ENCODE measurements around the gene SELENOM.
"Not testable (repeated sequence)": the region's sequence is repeated elsewhere in the genome, so short reads cannot be mapped to it uniquely, and the experiment has no call there.

SELENOM gene

DNA sequence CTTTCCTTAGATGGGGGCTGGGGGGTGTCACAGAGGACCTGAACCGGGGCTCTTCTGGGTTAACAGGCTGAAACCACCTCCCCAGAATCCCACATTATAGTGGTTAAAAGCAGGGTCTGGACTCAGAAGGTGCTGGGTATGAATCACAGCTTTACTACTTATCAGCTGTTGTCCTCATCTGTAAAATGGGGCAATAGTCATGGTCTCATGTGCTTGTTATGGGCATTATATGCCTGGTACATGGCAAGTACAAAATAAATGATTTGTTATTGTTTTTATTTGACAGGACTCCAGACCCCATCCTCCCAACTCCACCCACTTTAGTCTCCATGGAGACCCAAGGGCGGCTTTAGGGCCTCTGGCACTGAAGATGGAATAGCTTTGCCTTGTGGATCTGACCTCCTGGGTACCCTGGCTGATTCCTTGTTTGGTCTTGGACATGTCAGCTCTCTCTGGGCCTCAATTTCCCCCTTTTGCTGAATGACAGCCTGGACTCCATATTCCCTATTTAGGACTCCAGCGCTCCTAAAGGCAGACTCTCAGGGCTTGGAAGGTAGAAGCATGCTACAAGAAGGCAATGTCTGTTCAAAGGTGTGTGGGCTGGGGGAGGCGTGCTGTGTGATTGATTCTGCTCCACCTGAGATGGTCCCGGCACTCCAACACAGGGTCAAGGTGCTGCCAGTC, 27.1 kb downstream of the SELENOM start:
- no peak for DNase-seq (ENCODE audit: low read depth in 2 of 3, low spot score in 1 of 3)

DNA sequence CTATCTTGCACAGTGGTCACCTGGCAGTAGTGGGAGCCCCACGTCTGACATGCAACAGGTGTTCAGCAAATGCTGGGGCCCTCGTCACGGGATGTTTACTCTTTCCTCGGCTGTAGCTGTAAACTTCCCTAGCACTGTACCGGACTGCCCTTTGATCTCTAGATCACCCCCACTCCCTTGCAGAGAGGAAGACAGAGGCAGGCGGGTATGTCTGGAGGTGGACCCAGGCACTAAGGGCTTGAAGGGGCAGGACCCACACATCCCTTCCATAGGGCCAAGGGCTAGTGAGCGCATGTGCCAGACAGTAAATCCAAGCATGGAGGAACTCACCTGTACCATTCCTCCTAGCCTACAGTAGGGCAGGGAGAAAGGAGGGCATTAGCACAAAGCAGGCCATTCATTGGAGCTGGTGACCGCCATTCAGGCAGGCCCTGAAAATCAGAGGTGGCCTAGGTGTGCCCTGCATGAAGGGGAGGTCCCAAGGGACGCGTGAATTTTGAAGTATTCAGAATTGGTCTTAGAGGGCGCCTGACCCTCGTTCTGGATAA, 28.2 kb downstream of the SELENOM start:
- no peak for DNase-seq (ENCODE audit: low read depth in 2 of 3, low spot score in 1 of 3)

- DNase-seq (ENCODE audit: low read depth in 2 of 3, low spot score in 1 of 3), result not testable (repeated sequence)
Measured at GRCh38 chr22:31078389-31078788, 29.0 kb downstream of the SELENOM start.

GRCh38 chr22:31077681-31078080, 29.7 kb downstream of the SELENOM start:
- DNase-seq (ENCODE audit: low read depth in 2 of 3, low spot score in 1 of 3), result no peak

DNA sequence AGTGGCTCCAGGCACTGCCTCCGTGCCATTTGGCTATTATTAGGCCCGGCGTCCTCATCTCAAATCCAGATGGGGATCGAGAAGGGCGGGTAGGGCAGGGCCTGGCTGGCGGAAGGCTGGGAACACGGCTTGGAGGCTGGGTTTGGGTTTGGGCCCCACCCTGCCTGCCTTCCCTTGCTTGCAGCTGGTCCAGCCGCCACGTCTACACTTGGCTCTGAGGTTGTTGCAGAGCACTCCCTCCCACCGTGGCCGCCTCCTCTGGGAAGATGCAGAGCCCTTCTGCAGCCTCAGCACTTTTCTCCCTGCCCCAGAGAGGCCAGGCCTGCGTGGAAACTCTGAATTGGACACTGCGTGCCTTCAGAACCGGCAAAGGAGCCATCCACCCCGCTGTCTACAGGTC, 31.4 kb downstream of the SELENOM start:
- no peak for DNase-seq (ENCODE audit: low read depth in 2 of 3, low spot score in 1 of 3)

DNA sequence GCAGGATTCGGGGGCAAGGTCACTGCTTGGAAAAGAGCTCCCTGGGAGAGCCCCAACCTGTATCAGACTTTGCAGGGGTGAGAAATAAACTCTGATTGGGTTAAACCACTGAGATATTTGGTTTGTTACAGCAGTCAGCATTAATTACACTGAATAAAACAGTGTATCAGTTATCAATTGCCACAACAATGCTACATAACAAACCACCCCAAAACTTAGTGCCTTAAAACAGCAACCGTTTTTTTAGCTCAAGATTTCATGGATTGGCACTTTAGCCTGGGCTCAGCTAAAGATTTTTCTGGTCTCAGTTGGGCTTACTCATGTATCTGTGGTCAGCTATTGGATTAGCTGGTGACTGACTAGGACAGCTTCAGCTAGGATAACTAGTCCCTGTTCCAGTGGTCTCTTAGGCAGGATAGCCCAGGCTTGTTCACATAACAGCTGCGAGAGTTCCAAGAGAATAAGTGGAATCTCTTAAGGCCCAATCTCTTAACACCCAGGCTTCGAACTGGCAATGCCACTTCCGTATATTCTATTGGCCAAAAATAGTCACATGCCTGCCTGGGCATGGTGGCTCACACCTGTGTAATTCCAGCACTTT, 33.7 kb downstream of the SELENOM start:
- not testable (repeated sequence) for DNase-seq (ENCODE audit: low read depth in 2 of 3, low spot score in 1 of 3)

GRCh38 chr22:31073125-31073524, 34.2 kb downstream of the SELENOM start:
- not testable (repeated sequence) for DNase-seq (ENCODE audit: low read depth in 2 of 3, low spot score in 1 of 3)

- DNase-seq (ENCODE audit: low read depth in 2 of 3, low spot score in 1 of 3), result not testable (repeated sequence)
Measured at GRCh38 chr22:31069691-31070314, 37.6 kb downstream of the SELENOM start.

- no peak for DNase-seq (ENCODE audit: low read depth in 2 of 3, low spot score in 1 of 3)
Measured at GRCh38 chr22:31068970-31069369, 38.4 kb downstream of the SELENOM start.

DNA sequence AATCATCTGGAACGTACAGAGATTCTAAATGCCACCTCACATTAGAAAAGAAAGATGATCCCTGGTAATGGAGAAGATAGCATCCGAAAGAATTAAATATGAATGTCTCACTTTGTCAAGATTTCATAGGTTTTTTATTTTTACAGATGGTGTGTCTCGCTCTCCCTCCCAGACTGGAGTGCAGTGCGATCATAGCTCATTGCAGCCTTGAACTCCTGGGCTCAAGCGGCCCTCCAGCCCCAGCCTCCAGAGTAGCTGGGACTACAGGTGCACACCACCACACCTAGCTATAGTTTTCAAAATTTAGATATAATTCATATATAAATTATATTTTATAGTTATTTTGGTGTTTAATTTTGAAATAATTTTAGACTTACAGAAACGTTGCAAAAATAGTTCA, 43.0 kb downstream of the SELENOM start:
- DNase-seq (ENCODE audit: low read depth in 2 of 3, low spot score in 1 of 3), result no peak

DNA sequence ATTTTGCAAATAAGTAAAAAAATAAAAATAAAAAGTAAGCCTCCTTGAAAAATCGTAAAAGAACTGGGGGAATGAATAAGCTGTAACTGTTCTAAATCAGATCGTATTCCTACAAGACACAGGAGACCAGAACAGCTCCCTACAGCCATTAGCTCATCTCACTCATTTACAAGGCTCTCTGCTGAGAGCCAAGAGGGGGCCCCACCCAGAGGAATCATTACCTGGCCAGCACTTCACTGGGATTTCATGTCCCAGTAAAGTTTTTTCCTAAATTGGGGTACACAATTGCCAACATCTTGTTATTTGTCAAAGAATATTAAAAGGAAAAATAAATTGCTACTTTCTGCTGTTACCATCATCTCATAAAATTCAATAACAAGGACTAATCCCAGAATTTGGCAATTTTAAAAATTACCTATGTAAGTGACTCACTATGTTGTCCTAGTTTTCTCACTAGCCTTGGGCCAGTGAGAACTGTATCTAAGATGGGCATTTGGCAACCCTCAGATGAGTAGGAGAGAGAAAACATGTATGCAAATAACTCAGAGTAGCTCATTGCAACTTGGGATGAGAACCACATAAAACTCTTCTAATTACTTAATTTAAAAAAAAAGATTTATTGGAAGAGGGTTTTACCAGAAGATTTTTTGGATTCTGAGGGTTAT, 44.7 kb downstream of the SELENOM start:
- no peak for DNase-seq (ENCODE audit: low read depth in 2 of 3, low spot score in 1 of 3)

DNA sequence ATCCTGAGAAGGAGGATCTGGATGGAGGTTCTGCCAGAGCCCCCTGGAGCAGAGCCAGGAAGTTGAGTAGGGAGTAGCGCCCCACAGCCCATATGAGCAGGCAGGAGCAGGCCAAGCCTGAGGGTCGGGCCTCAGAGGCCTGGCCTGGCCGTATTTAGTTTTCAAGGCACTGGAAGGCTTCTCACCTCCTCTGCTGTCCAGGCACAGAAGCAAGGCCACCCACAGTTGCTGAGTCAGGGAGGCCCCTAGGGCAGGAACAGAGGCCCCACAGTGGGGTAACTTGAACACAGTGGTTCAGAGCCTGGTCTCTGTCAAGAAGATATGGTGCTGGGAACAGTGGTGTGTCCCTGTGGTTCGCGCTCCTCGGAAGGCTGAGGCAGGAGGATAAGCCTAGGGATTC, 47.7 kb downstream of the SELENOM start:
- not testable (repeated sequence) for DNase-seq (ENCODE audit: low read depth in 2 of 3, low spot score in 1 of 3)

- no peak for DNase-seq (ENCODE audit: low read depth in 2 of 3, low spot score in 1 of 3)
Measured at GRCh38 chr22:31056986-31057599, 50.3 kb downstream of the SELENOM start.

DNA sequence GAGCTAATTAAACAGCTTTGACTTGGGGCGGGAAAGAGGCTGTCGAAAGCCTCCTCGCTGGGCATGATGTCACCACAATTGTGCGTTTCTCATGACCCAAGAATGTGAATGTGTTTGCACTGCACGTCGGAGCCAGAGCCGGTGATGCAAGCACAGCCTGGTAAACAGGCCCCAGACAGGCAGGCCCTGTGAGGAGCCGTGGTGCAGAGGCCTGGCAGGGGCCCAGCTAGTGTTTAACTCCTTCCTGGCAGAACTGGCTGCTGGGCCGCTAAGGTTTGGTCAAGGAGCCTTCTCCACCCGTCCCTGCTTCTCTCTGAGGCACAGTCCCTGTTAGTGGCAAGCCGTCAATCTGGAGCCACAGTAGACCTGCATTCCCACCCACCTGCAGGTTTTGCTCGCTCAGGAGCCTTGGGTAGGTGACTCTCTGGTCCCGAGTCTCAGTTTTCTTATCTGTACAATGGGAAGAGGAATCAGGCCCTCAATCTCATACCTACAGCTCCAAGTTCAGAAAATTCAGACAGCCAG, 51.7 kb downstream of the SELENOM start:
- no peak for DNase-seq (ENCODE audit: low read depth in 2 of 3, low spot score in 1 of 3)

DNA sequence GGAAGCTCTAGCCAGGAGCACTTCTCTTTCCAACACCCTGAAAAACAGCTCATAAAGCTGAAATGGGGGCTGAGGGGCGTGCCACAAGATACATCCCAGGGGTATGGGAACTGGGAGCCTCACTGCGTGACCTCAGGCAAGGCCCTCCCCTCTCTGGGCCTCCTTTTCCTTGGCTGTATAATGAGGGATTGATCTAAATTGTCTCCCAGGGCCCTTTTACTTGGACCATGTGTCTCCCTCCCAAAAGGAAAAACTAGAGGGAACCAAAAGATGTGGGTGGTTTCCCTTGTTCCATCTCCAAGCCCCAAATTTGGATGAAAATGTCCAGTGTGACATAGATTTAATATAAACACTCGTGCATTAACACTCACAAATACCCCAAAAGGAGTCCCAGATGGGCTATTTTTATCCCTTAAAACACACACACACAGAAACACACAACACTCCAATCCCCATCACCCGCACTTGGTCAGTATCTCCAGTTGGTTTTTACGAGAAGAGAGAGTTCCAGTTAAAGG, 52.2 kb downstream of the SELENOM start:
- DNase-seq (ENCODE audit: low read depth in 2 of 3, low spot score in 1 of 3), result no peak

Measured in stimulated activated CD4-positive, alpha-beta T cell treated with anti-CD3 and anti-CD28 coated beads, Interleukin-12 subunit alpha, Interleukin-12 subunit beta, amount 100 ng/mL, for 48 hours (primary cell).